Stimulated activated CD8-positive, alpha-beta memory T cell treated with anti-CD3 and anti-CD28 coated beads, Interleukin-4, amount 100 ng/mL, for 48 hours (primary cell): ENCODE results near the gene CDKAL1.

Experiments used
- DNase-seq: peaks from one replicate; pipeline ENCODE4 v3.0.0-alpha.2; 2020

Gene CDKAL1

GRCh38 chr6:21123507-21124436 lies 589.5 kb downstream of the CDKAL1 start:
- DNase-seq, result no peak

- DNase-seq, result no peak
These were observed 594.3 kb downstream of the CDKAL1 start for GRCh38 chr6:21128601-21129000.

DNA sequence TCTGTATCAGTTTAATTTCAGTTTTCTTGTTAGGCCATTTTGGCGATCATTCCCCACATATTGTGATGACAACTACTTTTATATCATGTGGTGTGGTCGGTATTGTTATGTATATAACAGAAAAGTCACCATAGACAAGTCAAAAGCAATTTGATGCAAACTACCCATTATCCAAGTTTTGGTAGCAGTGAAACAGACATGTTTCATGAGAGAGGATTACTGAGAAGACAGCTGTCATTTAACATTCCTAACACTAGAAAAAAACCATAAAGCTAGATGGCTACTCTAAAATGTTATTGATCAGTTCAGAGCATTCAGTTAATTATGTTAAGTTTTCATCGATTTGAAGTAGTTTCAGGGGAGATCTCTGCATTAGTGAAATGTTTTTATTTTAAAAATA lies 597.1 kb downstream of the CDKAL1 start:
- DNase-seq, result no peak

DNA sequence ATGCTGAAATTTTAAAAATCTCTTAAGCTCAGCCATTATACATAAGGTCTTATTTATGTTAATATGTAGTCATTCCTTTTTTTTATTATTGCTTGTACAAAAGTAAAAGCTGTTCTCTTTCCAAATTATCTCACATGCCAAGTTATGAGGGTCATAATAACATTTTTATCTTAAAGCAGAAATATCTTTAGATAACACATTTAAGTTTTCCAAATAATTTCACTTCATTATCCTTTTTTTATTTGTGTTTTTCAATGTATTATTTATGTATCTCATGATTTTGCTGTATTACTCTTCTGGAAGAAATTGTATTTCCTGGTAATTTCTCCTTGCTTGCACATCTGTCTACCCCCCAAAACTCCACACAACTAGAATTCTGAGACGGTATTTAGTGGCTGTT lies 598.2 kb downstream of the CDKAL1 start:
- no peak for DNase-seq

- no peak for DNase-seq
These were observed 598.9 kb downstream of the CDKAL1 start for GRCh38 chr6:21132856-21133838.

DNA sequence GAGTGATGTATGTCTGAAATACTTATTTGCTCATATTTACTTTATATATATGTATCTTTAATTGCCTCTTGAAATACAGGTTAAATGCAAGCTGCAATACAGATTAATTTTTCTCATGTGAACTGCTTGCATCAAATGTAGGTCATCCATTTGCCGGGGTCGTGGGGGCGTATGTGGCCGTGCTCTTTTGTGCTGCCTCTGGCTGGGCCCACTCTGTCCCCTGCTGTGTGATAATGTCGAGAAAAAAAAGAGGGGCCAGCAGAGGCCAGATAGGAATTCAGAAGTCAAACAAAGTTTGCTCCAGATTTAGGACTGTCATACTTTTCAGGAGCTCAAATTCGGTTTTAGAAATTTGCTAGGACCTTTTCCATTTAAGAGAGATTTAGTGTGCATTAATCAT lies 599.6 kb downstream of the CDKAL1 start:
- no peak for DNase-seq

GRCh38 chr6:21134356-21134755 lies 600.1 kb downstream of the CDKAL1 start:
- no peak for DNase-seq

DNA sequence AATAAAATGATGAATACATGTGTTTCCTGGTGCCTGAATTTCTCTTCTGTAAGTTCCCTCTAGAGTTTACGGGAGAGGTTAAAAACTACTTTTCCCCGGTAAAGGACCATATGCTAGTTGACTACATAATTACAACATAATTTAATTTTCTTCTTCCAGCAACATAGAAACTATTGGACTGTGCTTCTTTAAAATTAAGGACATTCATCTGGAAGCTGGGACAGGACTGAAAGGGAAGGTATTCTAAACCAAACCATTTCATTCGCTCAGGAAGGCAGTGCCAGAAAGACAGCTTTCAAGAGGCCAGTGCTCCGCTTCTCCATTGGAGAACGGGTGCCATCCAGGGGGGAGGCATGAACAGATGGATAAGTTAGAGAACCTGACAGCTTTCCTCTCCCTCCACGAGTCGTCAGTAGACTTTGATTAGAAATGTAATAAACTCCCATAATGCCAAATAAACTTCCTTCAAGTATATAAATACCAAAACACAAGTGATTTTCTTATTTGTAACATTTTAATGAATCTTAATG lies 601.3 kb downstream of the CDKAL1 start:
- DNase-seq, result no peak

- no peak for DNase-seq
These were observed 603.6 kb downstream of the CDKAL1 start for GRCh38 chr6:21137700-21138335.

GRCh38 chr6:21138336-21139069 lies 604.2 kb downstream of the CDKAL1 start:
- DNase-seq, result no peak

- DNase-seq, result no peak
These were observed 606.7 kb downstream of the CDKAL1 start for GRCh38 chr6:21140966-21141365.

DNA sequence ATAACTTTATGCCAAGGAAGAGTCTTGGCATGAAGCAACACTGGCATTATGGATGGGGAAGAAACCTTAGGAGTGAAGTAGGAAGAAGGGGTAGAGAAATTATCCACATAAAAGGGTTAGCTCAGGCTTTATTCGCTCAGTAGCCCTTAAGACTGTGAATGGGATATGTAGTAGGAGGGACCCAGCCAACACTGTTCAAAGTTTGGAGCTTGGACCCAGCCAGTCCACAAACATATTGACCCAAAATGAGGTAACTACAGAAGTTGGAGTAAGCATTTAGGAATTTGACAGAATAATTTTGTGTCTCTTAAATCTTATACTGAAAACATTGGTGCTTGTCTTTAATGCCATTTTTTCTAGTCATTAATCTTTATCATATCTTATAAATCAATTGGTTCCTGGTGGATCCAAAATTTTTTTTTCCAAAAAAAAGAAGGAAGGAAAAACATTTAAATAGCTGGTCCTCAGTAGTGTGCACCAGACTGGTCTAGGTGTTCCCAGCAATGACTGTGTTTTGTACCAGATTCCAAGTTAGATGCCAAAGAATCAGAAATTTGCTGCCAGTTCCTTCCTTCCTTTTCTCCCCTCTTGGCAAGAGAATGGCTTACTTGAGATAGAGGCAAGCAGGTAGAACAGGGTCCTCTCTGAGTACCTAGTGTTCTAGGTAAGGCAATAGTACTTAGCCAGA lies 607.5 kb downstream of the CDKAL1 start:
- DNase-seq, result no peak

DNA sequence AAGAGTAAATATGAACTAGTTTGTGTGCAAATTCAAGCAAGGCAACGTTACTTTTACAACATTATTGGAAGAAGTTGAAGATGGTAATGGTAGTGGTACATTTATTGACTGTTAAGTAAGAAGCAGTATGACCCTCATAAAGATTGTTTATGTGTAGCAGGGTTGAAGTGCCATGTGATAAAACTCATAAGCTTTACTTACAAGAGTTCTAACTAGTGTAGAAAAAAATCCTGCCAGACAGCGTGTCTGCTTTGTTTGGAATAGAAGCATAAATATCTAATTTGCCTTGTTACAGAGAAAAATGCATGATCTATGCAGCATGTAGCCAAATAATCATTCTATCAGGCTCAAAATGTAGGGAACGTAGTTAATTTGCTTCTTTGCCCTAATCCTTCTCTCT lies 608.5 kb downstream of the CDKAL1 start:
- no peak for DNase-seq

- DNase-seq, result no peak
These were observed 609.4 kb downstream of the CDKAL1 start for GRCh38 chr6:21143645-21144044.

DNA sequence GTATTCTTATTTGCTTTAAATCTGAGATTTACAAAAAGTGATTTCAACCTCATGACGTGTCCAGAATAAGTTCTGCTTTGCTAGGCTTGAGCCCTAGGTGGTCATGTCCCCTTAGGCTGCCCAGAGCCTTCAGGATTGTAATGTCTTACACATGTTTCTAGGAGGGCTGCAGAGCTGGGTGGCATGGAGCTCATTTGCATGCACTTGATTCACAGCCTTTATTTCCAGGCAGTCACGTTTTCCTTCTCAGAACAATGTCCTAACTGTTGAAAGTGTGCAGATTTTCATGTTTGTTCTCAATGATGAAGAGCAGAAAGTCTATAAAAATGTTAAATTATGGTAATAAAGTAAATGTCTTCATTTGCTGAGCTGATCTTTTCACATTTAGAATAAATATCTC lies 610.7 kb downstream of the CDKAL1 start:
- DNase-seq, result no peak

- DNase-seq, result no peak
These were observed 613.7 kb downstream of the CDKAL1 start for GRCh38 chr6:21147995-21148394.

GRCh38 chr6:21149470-21149869 lies 615.2 kb downstream of the CDKAL1 start:
- no peak for DNase-seq

DNA sequence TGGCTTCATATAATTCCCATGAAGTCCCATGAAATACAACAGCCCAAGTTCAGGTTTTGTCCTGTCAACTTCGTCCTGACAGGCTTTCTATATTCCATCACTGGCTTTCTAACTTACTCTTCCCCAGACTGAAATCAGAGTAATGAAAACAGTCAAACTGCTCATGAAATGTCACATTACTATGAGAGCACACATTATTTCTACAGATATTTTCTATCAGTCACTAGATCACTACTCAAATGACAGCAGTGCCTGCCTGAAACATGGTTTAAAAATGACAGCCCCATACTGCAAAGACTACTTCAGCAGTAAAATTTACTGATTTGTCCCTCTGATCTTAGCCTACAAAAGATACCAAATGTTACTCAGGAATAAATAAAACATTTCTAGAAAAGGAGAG lies 616.4 kb downstream of the CDKAL1 start:
- no peak for DNase-seq

- DNase-seq, result no peak
These were observed 616.9 kb downstream of the CDKAL1 start for GRCh38 chr6:21151119-21151518.

GRCh38 chr6:21151530-21151929 lies 617.3 kb downstream of the CDKAL1 start:
- DNase-seq, result no peak

GRCh38 chr6:21157186-21157929 lies 623.1 kb downstream of the CDKAL1 start:
- DNase-seq, result no peak
